K562 (cell line): Measurements from ENCODE around the gene ADGRL3. TPM values are rescaled to one million over a fixed set of nuclear protein-coding genes. Genes with fewer than 3 reads are reported as not detected.

ENCODE experiments used
- ATAC-seq: fragments of 200-7000 bp; cut with Tn5 transposase; 3 replicates; pipeline ENCODE4 v1.9.1; 2020; ENCODE audit warnings: moderate library complexity
- BruUV-seq: library from RNA; stranded (reverse); fragments of 400-500 nt; replicated peaks from 2 replicates; lab custom pipeline; 2021; lab: Mats Ljungman, UMichigan
- CTCF ChIA-PET: fragments of 300-600 bp; formaldehyde crosslinking; extraction: SDS; loops from one replicate; lab custom pipeline; 2021; ENCODE audit warnings: low intra/inter-chr PET ratio; lab: Yijun Ruan, JAX
- POLR2A ChIA-PET: fragments of 300-600, 350-650 bp; sonication (Branson Sonifier 250); formaldehyde crosslinking; extraction: SDS; loops from one replicate; lab custom pipeline; 2021; ENCODE audit warnings: antibody characterized with exemption, inconsistent platforms; lab: Yijun Ruan, JAX
- DNase-seq, 4 experiments: peaks; one replicate each; pipeline versions ENCODE4 v3.0.0 to v3.0.0-alpha.2; 2011 to 2018; ENCODE audit warnings: low spot score in 3 of 4, mixed read lengths in 3 of 4; ENCODE audit errors: extremely low read depth in 1 of 4
- FAIRE-seq: peaks from 2 replicates; lab custom pipeline; 2011; peaks lifted over from hg19 to GRCh38; lab: Jason Lieb, UNC
- H2AFZ ChIP-seq: 2 replicates; pipeline ENCODE4 v1.6.0; 2011; ENCODE audit warnings: low read depth, low read length, control low read depth, inconsistent platforms
- H3K27ac ChIP-seq: fragments of 200-600 bp; 3 replicates; pipeline ENCODE4 v1.8.0; 2011; ENCODE audit warnings: low read depth, mild to moderate bottlenecking, control low read depth, inconsistent platforms, low read length, moderate library complexity, mixed read lengths; ENCODE audit errors: extremely low read depth
- H3K27me3 ChIP-seq, 2 experiments: fragments of 300-600 bp in 1 of 2; 2 replicates in 1 of 2; 3 replicates in 1 of 2; pipeline versions ENCODE4 v1.6.0 to v1.8.0; 2011; ENCODE audit warnings: inconsistent platforms in 2 of 2, low read length in 2 of 2, mild to moderate bottlenecking in 1 of 2, mixed read lengths in 1 of 2, moderate library complexity in 1 of 2; ENCODE audit not compliant: control insufficient read depth in 2 of 2, insufficient read depth in 2 of 2
- H3K36me3 ChIP-seq: fragments of 300-600 bp; 3 replicates; pipeline ENCODE4 v1.8.0; 2011; ENCODE audit warnings: mild to moderate bottlenecking, low read length, inconsistent platforms; ENCODE audit not compliant: control insufficient read depth, insufficient read depth
- H3K4me1 ChIP-seq, 2 experiments: fragments of 200-600 bp in 1 of 2; replicated peaks in 1 of 2; 2 replicates in 1 of 2; 3 replicates in 1 of 2; pipeline versions ENCODE4 v1.5.1 to v1.8.0; 2011; ENCODE audit warnings: inconsistent platforms in 2 of 2, low read length in 2 of 2, mild to moderate bottlenecking in 1 of 2, mixed read lengths in 1 of 2, moderate library complexity in 1 of 2; ENCODE audit not compliant: control insufficient read depth in 2 of 2, insufficient read depth in 2 of 2
- H3K4me2 ChIP-seq: 2 replicates; pipeline ENCODE4 v1.6.1; 2011; ENCODE audit warnings: low read length, control low read depth, inconsistent platforms, mixed read lengths; ENCODE audit not compliant: insufficient read depth
- H3K4me3 ChIP-seq: fragments of 200-600 bp; sonication (generic), shearing (Covaris generic); 2 replicates; pipeline ENCODE4 v1.5.1; 2016; ENCODE audit warnings: control low read depth, inconsistent platforms
- H3K79me2 ChIP-seq: fragments of 200-600 bp; 3 replicates; pipeline ENCODE4 v1.8.0; 2011; ENCODE audit warnings: low read length, inconsistent platforms; ENCODE audit not compliant: control insufficient read depth, insufficient read depth
- H3K9ac ChIP-seq, 2 experiments: 2 replicates each; pipeline versions ENCODE4 v1.6.0 to v1.6.1; 2011; ENCODE audit warnings: low read depth in 2 of 2, low read length in 2 of 2, control low read depth in 1 of 2, inconsistent platforms in 1 of 2, mild to moderate bottlenecking in 1 of 2, mixed read lengths in 1 of 2; ENCODE audit not compliant: insufficient read depth in 1 of 2
- H3K9me1 ChIP-seq: one replicate; pipeline ENCODE4 v1.6.0; 2011; ENCODE audit warnings: inconsistent platforms, mild to moderate bottlenecking, low read length, moderate library complexity; ENCODE audit not compliant: control insufficient read depth, insufficient read depth
- H3K9me3 ChIP-seq: replicated peaks from 2 replicates; pipeline ENCODE4 v1.5.1; 2011; ENCODE audit warnings: low read depth, low read length, inconsistent platforms; ENCODE audit not compliant: control insufficient read depth, insufficient read depth
- H4K20me1 ChIP-seq: replicated peaks from 2 replicates; pipeline ENCODE4 v1.6.1; 2011; ENCODE audit warnings: low read length, inconsistent platforms, mixed read lengths; ENCODE audit not compliant: control insufficient read depth, insufficient read depth
- ADNP ChIP-seq: fragments of 200-800 bp; sonication (Bioruptor generic); IDR thresholded peaks from 2 replicates; pipeline ENCODE4 v1.6.1; 2016; ENCODE audit warnings: missing genetic modification characterization, missing compliant biosample characterization
- BRCA1 ChIP-seq, 2 experiments: fragments of 450-650 bp in 1 of 2; sonication (generic) in 1 of 2; formaldehyde crosslinking in 1 of 2; IDR thresholded peaks; 2 replicates each; pipeline versions ENCODE4 v1.5.0 to v1.6.1; 2017 to 2020; ENCODE audit warnings: mild to moderate bottlenecking in 1 of 2, missing genetic modification reagents in 1 of 2
- CEBPB ChIP-seq: fragments of 450-650 bp; IDR thresholded peaks from 2 replicates; pipeline ENCODE4 v1.6.1; 2016; ENCODE audit warnings: missing genetic modification characterization, missing compliant biosample characterization
- CHD4 ChIP-seq: fragments of 200-600 bp; sonication (generic); IDR thresholded peaks from 3 replicates; pipeline ENCODE4 v1.6.1; 2012; ENCODE audit warnings: low read depth, mild to moderate bottlenecking, mixed read lengths, low read length, inconsistent platforms; ENCODE audit not compliant: insufficient read depth, insufficient replicate concordance, poor library complexity, severe bottlenecking
- HMBOX1 ChIP-seq: sonication (generic); IDR thresholded peaks from 2 replicates; pipeline ENCODE4 v1.6.1; 2016
- MTA1 ChIP-seq: fragments of 450-650 bp; IDR thresholded peaks from 2 replicates; pipeline ENCODE4 v1.6.1; 2017; ENCODE audit warnings: borderline replicate concordance
- SIRT6 ChIP-seq: IDR thresholded peaks from one replicate; pipeline ENCODE4 v1.6.1; 2012; ENCODE audit warnings: low read depth, mild to moderate bottlenecking, control low read depth, inconsistent platforms, low read length, moderate library complexity
- SLC30A9 ChIP-seq: fragments of 250-450 bp; sonication (Bioruptor Pico); IDR thresholded peaks from 2 replicates; pipeline ENCODE4 v1.8.0; 2022; ENCODE audit warnings: mild to moderate bottlenecking, moderate library complexity
- SMAD3 ChIP-seq: fragments of 450-650 bp; formaldehyde crosslinking; conservative IDR thresholded peaks from 2 replicates; pipeline ENCODE4 v1.4.0; 2020; ENCODE audit warnings: mild to moderate bottlenecking
- SUPT5H ChIP-seq: fragments of 450-650 bp; IDR thresholded peaks from 2 replicates; pipeline ENCODE4 v1.6.1; 2016
- TFAP4 ChIP-seq: sonication (generic); formaldehyde crosslinking; IDR thresholded peaks from 2 replicates; pipeline ENCODE4 v1.8.0; 2022; ENCODE audit warnings: missing genetic modification reagents, mild to moderate bottlenecking, moderate library complexity, borderline replicate concordance
- ZNF561 ChIP-seq: fragments of 450-650 bp; formaldehyde crosslinking; conservative IDR thresholded peaks from 2 replicates; pipeline ENCODE4 v1.4.0; 2020; ENCODE audit warnings: mild to moderate bottlenecking, moderate library complexity
- WGBS: fragments of 100-300 bp; shearing (Covaris generic); methylation state at CpG from one replicate; pipeline ENCODE4 v1.1.6; 2016; ENCODE audit warnings: low coverage, mixed read lengths; ENCODE audit not compliant: insufficient coverage; ENCODE audit errors: missing lambda C conversion rate; 5-methylcytosine and 5-hydroxymethylcytosine counted together
- in situ Hi-C: fragments of 300-500 bp; cut with MboI; formaldehyde crosslinking; loops from 4 replicates; pipeline ENCODE4 v1.15.0; 2018; ENCODE audit warnings: inconsistent platforms, mixed read lengths
- intact Hi-C: fragments of 100-400 bp; cut with micrococcal nuclease; formaldehyde crosslinking; loops from 2 replicates; pipeline ENCODE4 v1.14.2; 2022
- polyA plus RNA-seq, 8 experiments: library from polyadenylated mRNA; depleted of rRNA in 4 of 8; stranded (reverse) in 5 of 8; unstranded in 3 of 8; fragments of >200 nt; fragmentation: Nextera tagmentation in 2 of 8; fragmentation: Illumina TruSeq in 1 of 8; extraction: Ambion mirVana in 2 of 8; extraction: Trizol in 1 of 8; gene quantifications; 2 replicates each; pipeline versions ENCODE4 v1.2.1 to v1.2.3, GENCODE V29; 2011 to 2014; ENCODE audit warnings: inconsistent platforms in 1 of 8, missing spikeins in 1 of 8
- total RNA-seq, 7 experiments: library from RNA; depleted of rRNA in 6 of 7; stranded (reverse); fragments of >200 nt in 6 of 7; fragmentation: Illumina TruSeq in 2 of 7; extraction: Trizol in 2 of 7; gene quantifications; 2 replicates each; pipeline versions ENCODE4 v1.2.1 to v1.2.3, GENCODE V29; 2011 to 2021; ENCODE audit warnings: low replicate concordance in 1 of 7

ADGRL3 gene
- total and polyA plus RNA-seq, 9 of the 15 experiments (the other 6 are each of a cell fraction or from before 2014, with no cell fraction given) = 0.03 to 0.14 (median 0.04) TPM; not detected in 2

GRCh38 chr4:61451935-61452334 is 251.8 kb downstream of the ADGRL3 start:
- no peaks in the 10 kb centered on the region for H3K79me2 ChIP-seq
- ATAC-seq = no peak
- in situ Hi-C loops = no loop called here
- no peak for DNase-seq
- H2AFZ ChIP-seq = no peak overlapping the region
- no peaks in the 10 kb centered on the region for H3K27me3 ChIP-seq
- no peak for FAIRE-seq
- H3K9ac ChIP-seq = no peak overlapping the region
- POLR2A ChIA-PET = no interaction called here
- no peak overlapping the region for H3K27ac ChIP-seq
- WGBS = 0% methylated on average over 3 of the region's 3 CpGs
- H3K9me1 ChIP-seq = no peaks in the 10 kb centered on the region
- no peaks in the 10 kb centered on the region for H4K20me1 ChIP-seq
- CTCF ChIA-PET = no interaction called here
- no peak overlapping the region for H3K4me2 ChIP-seq
- no TSS peak for BruUV-seq
- no peaks in the 10 kb centered on the region for H3K9me3 ChIP-seq
- no peak overlapping the region for H3K4me3 ChIP-seq
- no peaks in the 10 kb centered on the region for H3K4me1 ChIP-seq
- H3K36me3 ChIP-seq = no peaks in the 10 kb centered on the region
- intact Hi-C loops = no loop called here
- TF ChIP-seq HMBOX1 (no peak), MTA1 (no peak)

DNA sequence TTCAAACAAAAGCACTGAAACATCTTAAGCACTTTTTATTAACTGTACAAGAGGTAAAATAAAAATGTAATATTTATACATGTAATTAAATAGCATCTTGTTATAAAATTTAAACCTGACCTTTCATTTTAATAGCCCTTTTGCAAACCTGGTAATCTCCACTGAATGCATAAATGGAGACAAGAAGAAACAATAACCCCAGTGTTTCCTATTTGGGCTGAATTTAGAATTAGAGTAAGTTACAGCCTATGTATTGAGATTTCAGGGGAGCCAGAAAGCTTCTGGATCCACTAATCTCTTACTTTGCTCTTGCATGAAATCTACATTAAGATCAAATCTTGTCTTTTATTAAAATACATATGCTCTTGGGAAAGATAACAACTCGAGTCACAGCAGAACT is 261.8 kb downstream of the ADGRL3 start:
- DNase-seq (no peak), FAIRE-seq (no peak), ATAC-seq (no peak)
- Histone ChIP-seq H2AFZ (no peak overlapping the region), H3K9ac (no peak overlapping the region), H3K9me3 (no peaks in the 10 kb centered on the region; the same call in 1 of the 2 replicates), H3K4me3 (no peak overlapping the region), H3K9me1 (no peaks in the 10 kb centered on the region), H3K27ac (no peak overlapping the region), H4K20me1 (no peaks in the 10 kb centered on the region), H3K79me2 (no peaks in the 10 kb centered on the region), H3K27me3 (no peaks in the 10 kb centered on the region), H3K4me2 (no peak overlapping the region), H3K4me1 (no peaks in the 10 kb centered on the region), H3K36me3 (no peaks in the 10 kb centered on the region)
- CTCF ChIA-PET = no interaction called here
- POLR2A ChIA-PET = no interaction called here
- in situ Hi-C loops = no loop called here
- no TSS peak for BruUV-seq
- WGBS = 0% methylated on average over 1 of the region's 1 CpG
- intact Hi-C loops = no loop called here
- TF ChIP-seq ZNF561 (CRISPR knock-in tag) = no peak
- no peak for TF ChIP-seq SIRT6
- TF ChIP-seq TFAP4 (CRISPR knock-in tag) = no peak
- TF ChIP-seq CEBPB (tag) = no peak
- TF ChIP-seq SLC30A9 (CRISPR knock-in tag) = no peak
- TF ChIP-seq SUPT5H = no peak
- TF ChIP-seq ADNP = no peak
- TF ChIP-seq CHD4 = no peak
- no peak for TF ChIP-seq BRCA1 (IDR thresholded peaks at IDR 0.05)
- no peak for TF ChIP-seq BRCA1 (CRISPR knock-in tag; IDR thresholded peaks at IDR 0.05)
- no peak for TF ChIP-seq SMAD3 (CRISPR knock-in tag)
